SJSA1 (cell line): ENCODE measurements around the gene ANKS1B. TPM values are rescaled to one million over a fixed set of nuclear protein-coding genes. Genes with fewer than 3 reads are reported as not detected.

Experiments
- DNase-seq, 2 experiments: peaks; one replicate each; pipeline ENCODE4 v3.0.0-alpha.2; 2015 to 2020; ENCODE audit warnings: low spot score in 2 of 2, low read depth in 1 of 2
- H3K27ac ChIP-seq: fragments of 250-450 bp; sonication (Bioruptor Pico); 2 replicates; pipeline ENCODE4 v1.5.1; 2020; ENCODE audit warnings: mild to moderate bottlenecking, moderate library complexity
- H3K27me3 ChIP-seq: fragments of 250-450 bp; sonication (Bioruptor Pico); replicated peaks from 2 replicates; pipeline ENCODE4 v1.5.1; 2020; ENCODE audit warnings: mild to moderate bottlenecking, moderate library complexity
- H3K36me3 ChIP-seq: fragments of 250-450 bp; sonication (Bioruptor Pico); 2 replicates; pipeline ENCODE4 v1.5.1; 2020; ENCODE audit warnings: mild to moderate bottlenecking
- H3K4me1 ChIP-seq: fragments of 250-450 bp; sonication (Bioruptor Pico); replicated peaks from 2 replicates; pipeline ENCODE4 v1.6.1; 2021; ENCODE audit warnings: mild to moderate bottlenecking
- H3K4me3 ChIP-seq: fragments of 250-450 bp; sonication (Bioruptor Pico); 2 replicates; pipeline ENCODE4 v1.5.1; 2020; ENCODE audit warnings: mild to moderate bottlenecking
- H3K9me3 ChIP-seq: fragments of 250-450 bp; sonication (Bioruptor Pico); replicated peaks from 2 replicates; pipeline ENCODE4 v1.5.1; 2020; ENCODE audit warnings: mild to moderate bottlenecking
- total RNA-seq: library from RNA; depleted of rRNA; stranded (reverse); fragments of >200 nt; shearing (Covaris generic); gene quantifications from 2 replicates; pipeline ENCODE4 v1.2.3, GENCODE V29; 2014

ANKS1B gene
- total RNA-seq, 1 experiment from 2014 or later: not detected

DNA sequence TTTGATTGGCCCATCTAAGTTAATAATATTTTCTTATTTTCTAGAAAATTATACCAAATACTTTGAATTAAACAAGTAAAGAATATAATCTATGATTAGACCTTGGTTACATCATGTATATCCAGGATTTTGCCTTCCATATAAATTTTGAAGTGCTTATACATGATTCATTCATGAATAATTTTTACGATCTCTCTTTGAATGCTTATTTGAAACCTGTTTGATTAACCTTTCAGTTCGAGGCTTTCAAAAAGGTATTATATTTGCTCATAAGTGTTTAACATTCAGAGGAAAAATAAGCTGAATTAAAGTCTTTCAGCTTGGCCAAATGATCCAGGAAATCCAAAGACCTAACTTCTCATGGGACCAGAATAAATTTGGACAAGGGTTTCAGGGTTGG lies 832.4 kb downstream of the ANKS1B start:
- Histone ChIP-seq H3K4me3 (no peak overlapping the region), H3K27me3 (peaks cover 2% of the 10 kb centered on the region; the same call in 1 of the 2 replicates), H3K27ac (no peak overlapping the region), H3K36me3 (no peaks in the 10 kb centered on the region), H3K9me3 (no peaks in the 10 kb centered on the region), H3K4me1 (no peaks in the 10 kb centered on the region)
- no peak for DNase-seq

GRCh38 chr12:99151744-99152143 lies 833.0 kb downstream of the ANKS1B start:
- Histone ChIP-seq H3K36me3 (no peaks in the 10 kb centered on the region), H3K4me1 (no peaks in the 10 kb centered on the region), H3K27me3 (peaks cover 2% of the 10 kb centered on the region; the same call in 1 of the 2 replicates), H3K9me3 (no peaks in the 10 kb centered on the region), H3K4me3 (no peak overlapping the region), H3K27ac (no peak overlapping the region)
- DNase-seq: no peak

DNA sequence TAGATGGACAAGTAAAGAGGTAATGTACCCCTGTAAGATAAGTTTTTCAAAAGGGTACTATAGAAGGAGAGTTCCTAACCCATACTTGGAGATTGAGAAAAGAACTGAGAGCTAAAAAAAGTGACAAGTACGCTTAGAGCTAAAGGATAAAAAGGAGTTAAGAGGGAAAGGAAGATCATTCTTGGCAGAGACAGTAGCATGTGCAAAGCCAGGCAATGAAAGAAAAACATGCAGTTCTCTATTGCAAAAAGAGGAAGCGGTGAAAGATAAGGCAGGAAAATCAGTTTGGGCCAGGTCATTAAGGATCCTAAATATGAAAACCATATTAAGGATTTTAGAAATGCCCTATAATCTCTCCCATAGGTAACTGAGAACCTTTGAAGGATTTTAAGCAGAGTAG lies 837.6 kb downstream of the ANKS1B start:
- no peaks in the 10 kb centered on the region for H3K27me3 ChIP-seq
- DNase-seq: no peak
- no peaks in the 10 kb centered on the region for H3K36me3 ChIP-seq
- H3K27ac ChIP-seq: no peak overlapping the region
- H3K4me1 ChIP-seq: no peaks in the 10 kb centered on the region
- H3K4me3 ChIP-seq: no peak overlapping the region
- no peaks in the 10 kb centered on the region for H3K9me3 ChIP-seq

GRCh38 chr12:99146730-99147129 lies 838.0 kb downstream of the ANKS1B start:
- Histone ChIP-seq H3K36me3 (no peaks in the 10 kb centered on the region), H3K4me3 (no peak overlapping the region), H3K27me3 (no peaks in the 10 kb centered on the region), H3K4me1 (no peaks in the 10 kb centered on the region), H3K9me3 (no peaks in the 10 kb centered on the region), H3K27ac (no peak overlapping the region)
- DNase-seq: no peak

DNA sequence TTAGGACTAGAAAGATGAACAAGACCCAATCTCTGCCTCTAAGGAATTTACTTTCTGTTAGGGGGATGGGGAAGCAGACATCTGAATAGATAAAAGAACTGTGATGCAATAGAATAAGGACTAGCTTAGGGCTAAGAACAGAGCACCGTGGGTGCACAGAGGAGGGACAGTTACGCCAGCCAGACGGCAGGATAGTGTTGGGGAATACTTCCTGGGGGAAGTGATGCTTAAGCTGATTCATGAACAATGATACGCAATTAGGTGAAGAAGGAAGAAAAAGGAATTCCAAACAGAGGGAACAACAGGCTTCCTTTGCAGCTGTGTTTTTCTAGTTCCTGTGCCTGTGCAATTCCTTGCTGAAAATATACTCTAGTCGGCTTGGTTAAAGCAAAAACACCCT lies 838.6 kb downstream of the ANKS1B start:
- H3K27me3 ChIP-seq: no peaks in the 10 kb centered on the region
- H3K36me3 ChIP-seq: no peaks in the 10 kb centered on the region
- H3K27ac ChIP-seq: no peak overlapping the region
- H3K9me3 ChIP-seq: no peaks in the 10 kb centered on the region
- no peak for DNase-seq
- no peaks in the 10 kb centered on the region for H3K4me1 ChIP-seq
- no peak overlapping the region for H3K4me3 ChIP-seq

DNA sequence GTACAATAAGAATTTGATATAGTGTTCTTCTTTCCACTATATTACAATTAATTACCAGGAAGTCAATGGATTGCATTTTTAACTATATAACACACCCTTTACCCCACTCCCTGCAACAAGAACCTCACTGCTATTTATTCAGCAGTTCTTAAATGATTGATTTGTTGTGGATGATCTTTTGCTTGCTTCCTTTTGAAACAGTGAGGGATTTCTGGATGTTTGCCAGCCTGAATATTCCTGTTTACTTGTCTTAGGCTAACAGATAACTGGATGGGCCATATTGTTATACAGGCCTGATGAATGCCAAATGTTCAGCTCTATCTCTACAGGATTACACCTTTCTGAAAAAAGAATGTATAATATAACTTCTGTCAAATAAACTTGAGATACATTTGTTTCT lies 842.1 kb downstream of the ANKS1B start:
- DNase-seq: no peak
- no peaks in the 10 kb centered on the region for H3K36me3 ChIP-seq
- no peaks in the 10 kb centered on the region for H3K27me3 ChIP-seq
- H3K27ac ChIP-seq: no peak overlapping the region
- H3K9me3 ChIP-seq: no peaks in the 10 kb centered on the region
- no peaks in the 10 kb centered on the region for H3K4me1 ChIP-seq
- H3K4me3 ChIP-seq: no peak overlapping the region

DNA sequence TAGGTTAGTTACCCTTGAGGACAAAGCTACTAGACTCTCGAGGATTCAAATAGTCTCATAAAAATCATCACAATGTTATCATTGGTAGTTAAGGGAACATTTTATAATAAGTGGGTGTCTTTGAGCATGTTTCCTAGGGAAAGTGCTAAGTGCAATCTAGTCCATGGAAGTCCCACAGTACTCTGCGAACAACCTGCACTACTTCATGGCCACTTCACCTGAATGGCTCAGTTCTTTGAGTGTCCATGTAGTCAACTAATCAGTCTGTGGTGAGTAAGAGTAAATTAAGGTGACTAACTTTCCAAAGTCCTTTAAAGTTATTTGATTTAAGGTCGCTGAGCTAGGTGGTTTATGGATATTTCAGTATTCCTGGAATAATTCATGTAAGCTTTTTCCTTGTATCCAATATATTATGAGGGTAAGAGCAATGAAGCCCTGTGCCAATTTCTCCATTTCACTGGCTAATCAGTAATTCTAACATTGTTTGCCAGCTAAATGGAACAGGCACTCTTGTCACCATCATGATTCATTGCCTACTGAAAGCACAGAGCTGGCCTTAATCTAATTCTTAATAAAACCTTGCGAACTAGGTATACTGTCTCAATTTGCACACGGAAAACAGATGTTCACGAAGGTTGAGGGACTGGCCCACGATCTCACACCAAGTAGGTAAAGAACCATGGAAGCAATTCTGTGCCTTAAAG lies 844.6 kb downstream of the ANKS1B start:
- no peaks in the 10 kb centered on the region for H3K36me3 ChIP-seq
- DNase-seq: no peak

GRCh38 chr12:99138393-99138792 lies 846.3 kb downstream of the ANKS1B start:
- no peaks in the 10 kb centered on the region for H3K9me3 ChIP-seq
- no peak for DNase-seq
- H3K36me3 ChIP-seq: no peaks in the 10 kb centered on the region
- no peak overlapping the region for H3K4me3 ChIP-seq
- H3K27ac ChIP-seq: no peak overlapping the region
- no peaks in the 10 kb centered on the region for H3K4me1 ChIP-seq
- H3K27me3 ChIP-seq: no peaks in the 10 kb centered on the region

More for the DNA sequence above, 844.6 kb downstream of the ANKS1B start:
- Histone ChIP-seq H3K27ac (no peak overlapping the region), H3K9me3 (no peaks in the 10 kb centered on the region), H3K4me3 (no peak overlapping the region), H3K27me3 (no peaks in the 10 kb centered on the region), H3K4me1 (no peaks in the 10 kb centered on the region)

- H3K9me3 ChIP-seq: no peaks in the 10 kb centered on the region
- no peak overlapping the region for H3K4me3 ChIP-seq
- H3K4me1 ChIP-seq: no peaks in the 10 kb centered on the region
- H3K27me3 ChIP-seq: no peaks in the 10 kb centered on the region
- no peak for DNase-seq
- H3K27ac ChIP-seq: no peak overlapping the region
- H3K36me3 ChIP-seq: no peaks in the 10 kb centered on the region
Observed at GRCh38 chr12:99137124-99137855, 847.4 kb downstream of the ANKS1B start.

DNA sequence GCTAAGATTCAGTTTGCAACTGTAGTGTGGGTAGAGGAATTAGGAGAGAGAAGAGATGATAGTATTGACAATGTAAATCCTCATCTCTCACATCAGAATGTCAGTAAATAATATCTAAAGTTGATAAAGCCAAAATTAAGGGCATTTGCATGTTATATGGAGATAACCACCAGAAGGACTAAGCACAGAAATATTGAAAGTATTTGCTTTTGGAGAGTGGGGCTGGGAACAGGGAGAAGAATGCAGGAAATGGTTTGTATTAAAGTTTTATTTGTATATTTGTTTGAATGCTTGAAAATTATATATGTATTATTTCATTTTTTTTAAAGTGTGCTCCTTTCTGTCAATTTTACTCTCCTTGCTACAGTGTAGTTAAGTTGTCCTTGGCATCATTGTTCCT lies 848.2 kb downstream of the ANKS1B start:
- no peak for DNase-seq
- no peaks in the 10 kb centered on the region for H3K36me3 ChIP-seq
- no peaks in the 10 kb centered on the region for H3K27me3 ChIP-seq
- no peaks in the 10 kb centered on the region for H3K9me3 ChIP-seq
- H3K27ac ChIP-seq: no peak overlapping the region
- H3K4me3 ChIP-seq: no peak overlapping the region
- H3K4me1 ChIP-seq: no peaks in the 10 kb centered on the region

DNA sequence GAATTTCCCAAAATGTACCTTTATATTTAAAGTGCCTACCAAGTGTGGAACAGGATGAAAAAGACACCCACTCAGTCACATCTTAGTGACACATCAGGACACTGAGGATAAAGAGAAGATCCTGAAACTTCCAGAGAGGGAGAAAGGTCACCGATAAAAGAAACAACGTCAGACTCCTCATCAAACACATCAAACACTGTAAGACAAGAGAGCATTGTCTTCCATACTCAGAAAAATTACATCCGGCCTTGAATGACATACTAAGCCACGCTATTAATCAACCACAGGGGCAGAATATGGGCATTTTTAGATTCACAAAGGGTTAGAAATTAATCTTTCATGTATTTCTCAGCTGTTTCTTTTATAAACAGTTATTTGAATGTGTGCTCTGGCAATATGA lies 849.4 kb downstream of the ANKS1B start:
- H3K4me1 ChIP-seq: no peaks in the 10 kb centered on the region
- H3K36me3 ChIP-seq: no peaks in the 10 kb centered on the region
- H3K27me3 ChIP-seq: no peaks in the 10 kb centered on the region
- H3K9me3 ChIP-seq: no peaks in the 10 kb centered on the region
- H3K4me3 ChIP-seq: no peak overlapping the region
- DNase-seq: no peak
- H3K27ac ChIP-seq: no peak overlapping the region

- DNase-seq: no peak
- H3K27me3 ChIP-seq: no peaks in the 10 kb centered on the region
- H3K4me1 ChIP-seq: no peaks in the 10 kb centered on the region
- no peak overlapping the region for H3K4me3 ChIP-seq
- H3K9me3 ChIP-seq: no peaks in the 10 kb centered on the region
- no peaks in the 10 kb centered on the region for H3K36me3 ChIP-seq
- no peak overlapping the region for H3K27ac ChIP-seq
Observed at GRCh38 chr12:99133401-99133800, 851.3 kb downstream of the ANKS1B start.

GRCh38 chr12:99131751-99132199 lies 853.0 kb downstream of the ANKS1B start:
- Histone ChIP-seq H3K27me3 (no peaks in the 10 kb centered on the region), H3K9me3 (no peaks in the 10 kb centered on the region), H3K27ac (no peak overlapping the region), H3K4me1 (no peaks in the 10 kb centered on the region), H3K36me3 (no peaks in the 10 kb centered on the region), H3K4me3 (no peak overlapping the region)
- no peak for DNase-seq

DNA sequence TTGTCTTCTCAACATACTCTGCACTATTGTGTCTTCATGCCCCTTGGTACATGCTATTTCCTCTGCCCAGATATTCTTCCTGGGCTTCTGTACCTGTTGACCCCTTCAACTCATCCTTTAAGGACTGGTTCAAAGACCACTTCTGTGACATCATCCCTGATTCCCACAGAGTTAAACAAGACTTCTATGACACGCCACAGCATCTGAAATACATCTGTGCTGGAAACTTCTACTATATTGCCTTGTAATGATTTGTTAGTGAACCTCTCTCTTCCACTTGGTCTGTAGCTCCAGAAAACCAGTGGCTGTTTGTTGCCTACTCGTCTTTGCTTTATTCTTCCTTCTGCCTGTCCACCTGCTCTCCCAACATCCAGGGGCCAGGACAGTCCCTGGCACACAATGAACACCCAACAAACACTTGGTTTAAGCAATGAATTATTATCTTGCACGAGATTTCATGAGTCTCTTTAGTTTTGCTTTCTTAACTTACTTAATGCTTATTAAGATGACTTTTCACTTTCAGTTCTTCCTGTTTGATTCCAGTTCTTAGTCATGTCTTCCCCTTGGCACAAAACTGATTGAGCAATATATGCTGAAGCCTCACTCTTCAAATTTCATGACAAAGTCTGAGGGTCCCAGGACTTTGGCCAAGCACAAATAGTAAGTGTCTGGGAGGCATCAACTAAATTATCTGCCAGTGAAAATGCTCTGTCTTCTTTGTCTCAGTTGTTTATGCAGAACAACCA lies 853.8 kb downstream of the ANKS1B start:
- no peak overlapping the region for H3K27ac ChIP-seq
- no peak overlapping the region for H3K4me3 ChIP-seq
- no peak for DNase-seq
- no peaks in the 10 kb centered on the region for H3K27me3 ChIP-seq
- no peaks in the 10 kb centered on the region for H3K36me3 ChIP-seq
- H3K9me3 ChIP-seq: no peaks in the 10 kb centered on the region
- H3K4me1 ChIP-seq: no peaks in the 10 kb centered on the region
